H9 (cell line): ENCODE data around the gene KIAA1671. TPM values are rescaled to one million over a fixed set of nuclear protein-coding genes. Genes with fewer than 3 reads are reported as not detected.

ENCODE experiments used
- DNase-seq: peaks from one replicate; pipeline ENCODE4 v3.0.0-alpha.2; 2017
- H2AFZ ChIP-seq: one replicate; pipeline ENCODE4 v1.6.1; 2013; ENCODE audit warnings: mild to moderate bottlenecking, low read length, control low read depth, moderate library complexity
- H2AK5ac ChIP-seq: 2 replicates; pipeline ENCODE4 v1.6.1; 2013; ENCODE audit warnings: low read length, control low read depth, mixed read lengths; ENCODE audit not compliant: insufficient read length
- H2BK120ac ChIP-seq: one replicate; pipeline ENCODE4 v1.6.1; 2013; ENCODE audit warnings: low read depth, mild to moderate bottlenecking, low read length, control low read depth, inconsistent platforms; ENCODE audit not compliant: poor library complexity, severe bottlenecking
- H2BK12ac ChIP-seq: 2 replicates; pipeline ENCODE4 v1.6.1; 2013; ENCODE audit warnings: low read length, control low read depth, mixed read lengths, low read depth; ENCODE audit not compliant: insufficient read length
- H2BK15ac ChIP-seq: 2 replicates; pipeline ENCODE4 v1.6.1; 2013; ENCODE audit warnings: low read depth, low read length, control low read depth
- H2BK20ac ChIP-seq: one replicate; pipeline ENCODE4 v1.6.1; 2013; ENCODE audit warnings: low read depth, mild to moderate bottlenecking, low read length, control low read depth, inconsistent platforms; ENCODE audit not compliant: poor library complexity, severe bottlenecking
- H2BK5ac ChIP-seq: 2 replicates; pipeline ENCODE4 v1.6.1; 2013; ENCODE audit warnings: low read length, control low read depth, mixed read lengths; ENCODE audit not compliant: insufficient read length
- H3K14ac ChIP-seq: 2 replicates; pipeline ENCODE4 v1.6.1; 2013; ENCODE audit warnings: low read length, control low read depth; ENCODE audit not compliant: insufficient read depth
- H3K18ac ChIP-seq: 2 replicates; pipeline ENCODE4 v1.6.1; 2013; ENCODE audit warnings: low read depth, mild to moderate bottlenecking, mixed read lengths, low read length, control low read depth; ENCODE audit not compliant: insufficient read length
- H3K23ac ChIP-seq: 2 replicates; pipeline ENCODE4 v1.6.1; 2013; ENCODE audit warnings: low read length, control low read depth, mixed read lengths, low read depth; ENCODE audit not compliant: insufficient read length
- H3K23me2 ChIP-seq: 2 replicates; pipeline ENCODE4 v1.6.1; 2013; ENCODE audit warnings: low read depth, mild to moderate bottlenecking, mixed read lengths, low read length, control low read depth; ENCODE audit not compliant: insufficient read length, poor library complexity, severe bottlenecking
- H3K27ac ChIP-seq: 2 replicates; pipeline ENCODE4 v1.5.1; 2013; ENCODE audit warnings: low read length, control low read depth, mixed read lengths, low read depth; ENCODE audit not compliant: insufficient read length
- H3K27me3 ChIP-seq: 2 replicates; pipeline ENCODE4 v1.6.1; 2013; ENCODE audit warnings: low read length, control low read depth, inconsistent platforms; ENCODE audit not compliant: insufficient read depth
- H3K4ac ChIP-seq: 2 replicates; pipeline ENCODE4 v1.6.1; 2013; ENCODE audit warnings: low read depth, mild to moderate bottlenecking, control low read depth, inconsistent platforms, low read length, moderate library complexity
- H3K4me1 ChIP-seq: 2 replicates; pipeline ENCODE4 v1.6.1; 2013; ENCODE audit warnings: low read length, control low read depth, inconsistent platforms; ENCODE audit not compliant: insufficient read depth
- H3K4me2 ChIP-seq: 2 replicates; pipeline ENCODE4 v1.6.1; 2013; ENCODE audit warnings: low read length, control low read depth, mixed read lengths; ENCODE audit not compliant: insufficient read length, insufficient read depth
- H3K56ac ChIP-seq: 2 replicates; pipeline ENCODE4 v1.6.1; 2013; ENCODE audit warnings: low read depth, mild to moderate bottlenecking, mixed read lengths, low read length, control low read depth; ENCODE audit not compliant: insufficient read length
- H3K79me1 ChIP-seq: 2 replicates; pipeline ENCODE4 v1.6.1; 2013; ENCODE audit warnings: low read depth, mild to moderate bottlenecking, moderate library complexity, low read length, control low read depth, inconsistent platforms; ENCODE audit not compliant: insufficient read depth, poor library complexity, severe bottlenecking
- H3K79me2 ChIP-seq: 2 replicates; pipeline ENCODE4 v1.6.1; 2013; ENCODE audit warnings: low read length, control low read depth, inconsistent platforms; ENCODE audit not compliant: insufficient read depth
- H3K9ac ChIP-seq: 2 replicates; pipeline ENCODE4 v1.6.1; 2013; ENCODE audit warnings: low read length, control low read depth, mixed read lengths; ENCODE audit not compliant: insufficient read length; ENCODE audit errors: extremely low read depth
- H3K9me3 ChIP-seq: one replicate; pipeline ENCODE4 v1.6.1; 2013; ENCODE audit warnings: low read depth, low read length, inconsistent platforms; ENCODE audit not compliant: control insufficient read depth
- H3T11ph ChIP-seq: one replicate; pipeline ENCODE4 v1.6.1; 2013; ENCODE audit warnings: mild to moderate bottlenecking, low read length, control low read depth, inconsistent platforms
- H4K20me1 ChIP-seq: one replicate; pipeline ENCODE4 v1.6.1; 2013; ENCODE audit not compliant: control insufficient read depth, insufficient read length, insufficient read depth
- H4K5ac ChIP-seq: 2 replicates; pipeline ENCODE4 v1.6.1; 2013; ENCODE audit warnings: low read depth, mild to moderate bottlenecking, mixed read lengths, low read length, control low read depth; ENCODE audit not compliant: insufficient read length
- H4K8ac ChIP-seq: replicated peaks from 2 replicates; pipeline ENCODE4 v1.6.1; 2013; ENCODE audit warnings: low read length, control low read depth, mixed read lengths, low read depth; ENCODE audit not compliant: insufficient read length
- H4K91ac ChIP-seq: 2 replicates; pipeline ENCODE4 v1.6.1; 2013; ENCODE audit warnings: low read depth, mild to moderate bottlenecking, moderate library complexity, mixed read lengths, low read length, control low read depth; ENCODE audit not compliant: insufficient read length
- H3K27ac Mint-ChIP-seq, 3 experiments: 2 replicates in 2 of 3; 3 replicates in 1 of 3; pipeline ENCODE4 v1.8.0; 2020 to 2021; ENCODE audit warnings: mixed read lengths in 3 of 3, mild to moderate bottlenecking in 1 of 3, moderate library complexity in 1 of 3
- H3K27me3 Mint-ChIP-seq: 2 replicates; pipeline ENCODE4 v1.8.0; 2021; ENCODE audit warnings: low read depth, mild to moderate bottlenecking, moderate library complexity, mixed read lengths
- H3K36me3 Mint-ChIP-seq, 3 experiments: 2 replicates in 2 of 3; 3 replicates in 1 of 3; pipeline ENCODE4 v1.8.0; 2020 to 2021; ENCODE audit warnings: low read depth in 3 of 3, mixed read lengths in 3 of 3; ENCODE audit not compliant: insufficient read depth in 1 of 3
- H3K4me1 Mint-ChIP-seq, 2 experiments: 2 replicates each; pipeline ENCODE4 v1.8.0; 2020; ENCODE audit warnings: mixed read lengths in 2 of 2
- H3K4me3 Mint-ChIP-seq, 2 experiments: 2 replicates in 1 of 2; 3 replicates in 1 of 2; pipeline ENCODE4 v1.8.0; 2020 to 2021; ENCODE audit warnings: mild to moderate bottlenecking in 2 of 2, mixed read lengths in 2 of 2, moderate library complexity in 1 of 2
- H3K9me3 Mint-ChIP-seq, 2 experiments: 2 replicates in 1 of 2; 3 replicates in 1 of 2; pipeline ENCODE4 v1.8.0; 2020; ENCODE audit warnings: mild to moderate bottlenecking in 2 of 2, mixed read lengths in 2 of 2, moderate library complexity in 1 of 2
- CTCF ChIP-seq: fragments of 200-600 bp; sonication (generic); conservative IDR thresholded peaks from 3 replicates; pipeline ENCODE4 v1.8.0; 2021; ENCODE audit warnings: antibody characterized with exemption, mild to moderate bottlenecking
- WGBS: extraction: QIAGEN DNeasy Blood & Tissue Kit; methylation state at CpG from one replicate; pipeline ENCODE4 v1.1.7; 2013; ENCODE audit warnings: missing lambda C conversion rate, low lambda C conversion rate, mixed read lengths; ENCODE audit not compliant: insufficient read length; ENCODE audit errors: extremely low coverage; 5-methylcytosine and 5-hydroxymethylcytosine counted together
- total RNA-seq: library from RNA; stranded (reverse); gene quantifications from 2 replicates; pipeline ENCODE4 v1.2.1, GENCODE V29; 2021

KIAA1671 gene
- total RNA-seq, 1 experiment from 2014 or later = 22.6 TPM

GRCh38 chr22:24950272-24950902, 2.1 kb upstream of the KIAA1671 start:
- peak; percentile 93 for DNase-seq
- H2AFZ ChIP-seq = no peak overlapping the region
- peak overlapping the region; percentile 45 to 79 (median 58); a peak in 5 of 7 replicates for H3K27ac Mint-ChIP-seq

More at GRCh38 chr22:24950272-24950902, 2.1 kb upstream of the KIAA1671 start:
- H3K23ac ChIP-seq = no peak overlapping the region
- no peak overlapping the region for H3K56ac ChIP-seq
- H3K9me3 ChIP-seq = no peaks in the 10 kb centered on the region
- no peaks in the 10 kb centered on the region for H3K79me1 ChIP-seq
- H3K4ac ChIP-seq = no peak overlapping the region
- H2BK120ac ChIP-seq = no peak overlapping the region
- no peak overlapping the region for H3K9ac ChIP-seq
- no peak overlapping the region for H2BK15ac ChIP-seq
- no peak overlapping the region for H3K18ac ChIP-seq
- H3K27me3 ChIP-seq = no peaks in the 10 kb centered on the region
- no peaks in the 10 kb centered on the region for H3K79me2 ChIP-seq
- H3T11ph ChIP-seq = no peak overlapping the region
- no peak overlapping the region for H2BK5ac ChIP-seq
- no peak overlapping the region for H2BK20ac ChIP-seq
- no peak overlapping the region for H2AK5ac ChIP-seq
- no peak overlapping the region for H3K14ac ChIP-seq
- Mint-ChIP-seq H3K9me3 (no peaks in the 10 kb centered on the region; a peak in 1 of 5 replicates), H3K4me1 (peaks cover 48 to 55% of the 10 kb centered on the region in 2 experiments), H3K36me3 (peaks cover 0 to 2% (median 0%) of the 10 kb centered on the region in 3 experiments; a peak in 2 of 7 replicates), H3K27me3 (no peaks in the 10 kb centered on the region; the same call in 1 of the 2 replicates), H3K4me3 (peak overlapping the region; percentile 46 to 59)
- no CpG with 5 or more reads among the region's 7 CpGs for WGBS
- no peak overlapping the region for H3K27ac ChIP-seq
- no peak for TF ChIP-seq CTCF
- H3K23me2 ChIP-seq = peaks cover 12% of the 10 kb centered on the region
- H2BK12ac ChIP-seq = no peak overlapping the region
- H4K20me1 ChIP-seq = no peaks in the 10 kb centered on the region
- no peak overlapping the region for H4K91ac ChIP-seq
- no peak overlapping the region for H4K8ac ChIP-seq
- no peak overlapping the region for H3K4me2 ChIP-seq
- H4K5ac ChIP-seq = no peak overlapping the region
- peaks cover 9% of the 10 kb centered on the region; the same call in 1 of the 2 replicates for H3K4me1 ChIP-seq
